Activated CD4-positive, alpha-beta memory T cell treated with anti-CD3 and anti-CD28 coated beads for 36 hours (primary cell): ENCODE measurements around the gene LIMCH1. TPM values are rescaled to one million over a fixed set of nuclear protein-coding genes. Genes with fewer than 3 reads are reported as not detected.
"Not testable (repeated sequence)": the region's sequence is repeated elsewhere in the genome, so short reads cannot be mapped to it uniquely, and the experiment has no call there.

Experiments
- CTCF ChIA-PET: fragments of 350-600 bp; sonication (Branson Sonifier 250); formaldehyde crosslinking; loops from one replicate; lab custom pipeline; 2021; ENCODE audit warnings: antibody characterized with exemption, inconsistent platforms; lab: Charles Lee
- POLR2A ChIA-PET: fragments of 350-600 bp; sonication (Branson Sonifier 250); formaldehyde crosslinking; loops from one replicate; lab custom pipeline; 2021; ENCODE audit warnings: antibody characterized with exemption; lab: Charles Lee
- DNase-seq: peaks from one replicate; pipeline ENCODE4 v3.0.0-alpha.2; 2020
- H3K27ac Mint-ChIP-seq: one replicate; pipeline ENCODE4 v1.8.0; 2021; ENCODE audit warnings: mixed read lengths
- H3K27me3 Mint-ChIP-seq: one replicate; pipeline ENCODE4 v1.8.0; 2021; ENCODE audit warnings: mixed read lengths
- H3K36me3 Mint-ChIP-seq: one replicate; pipeline ENCODE4 v1.8.0; 2021; ENCODE audit warnings: mixed read lengths
- H3K4me1 Mint-ChIP-seq: one replicate; pipeline ENCODE4 v1.8.0; 2021; ENCODE audit warnings: low read depth, mixed read lengths
- H3K4me3 Mint-ChIP-seq: one replicate; pipeline ENCODE4 v1.8.0; 2021; ENCODE audit warnings: mild to moderate bottlenecking, mixed read lengths
- H3K9me3 Mint-ChIP-seq: one replicate; pipeline ENCODE4 v1.8.0; 2021; ENCODE audit warnings: mixed read lengths
- intact Hi-C: fragments of 100-400 bp; cut with micrococcal nuclease; formaldehyde crosslinking; loops from one replicate; pipeline ENCODE4 v1.15.1; 2023
- total RNA-seq, 2 experiments: library from RNA; stranded (reverse); gene quantifications; one replicate each; pipeline ENCODE4 v1.2.3, GENCODE V29; 2021

Gene LIMCH1, protein sequence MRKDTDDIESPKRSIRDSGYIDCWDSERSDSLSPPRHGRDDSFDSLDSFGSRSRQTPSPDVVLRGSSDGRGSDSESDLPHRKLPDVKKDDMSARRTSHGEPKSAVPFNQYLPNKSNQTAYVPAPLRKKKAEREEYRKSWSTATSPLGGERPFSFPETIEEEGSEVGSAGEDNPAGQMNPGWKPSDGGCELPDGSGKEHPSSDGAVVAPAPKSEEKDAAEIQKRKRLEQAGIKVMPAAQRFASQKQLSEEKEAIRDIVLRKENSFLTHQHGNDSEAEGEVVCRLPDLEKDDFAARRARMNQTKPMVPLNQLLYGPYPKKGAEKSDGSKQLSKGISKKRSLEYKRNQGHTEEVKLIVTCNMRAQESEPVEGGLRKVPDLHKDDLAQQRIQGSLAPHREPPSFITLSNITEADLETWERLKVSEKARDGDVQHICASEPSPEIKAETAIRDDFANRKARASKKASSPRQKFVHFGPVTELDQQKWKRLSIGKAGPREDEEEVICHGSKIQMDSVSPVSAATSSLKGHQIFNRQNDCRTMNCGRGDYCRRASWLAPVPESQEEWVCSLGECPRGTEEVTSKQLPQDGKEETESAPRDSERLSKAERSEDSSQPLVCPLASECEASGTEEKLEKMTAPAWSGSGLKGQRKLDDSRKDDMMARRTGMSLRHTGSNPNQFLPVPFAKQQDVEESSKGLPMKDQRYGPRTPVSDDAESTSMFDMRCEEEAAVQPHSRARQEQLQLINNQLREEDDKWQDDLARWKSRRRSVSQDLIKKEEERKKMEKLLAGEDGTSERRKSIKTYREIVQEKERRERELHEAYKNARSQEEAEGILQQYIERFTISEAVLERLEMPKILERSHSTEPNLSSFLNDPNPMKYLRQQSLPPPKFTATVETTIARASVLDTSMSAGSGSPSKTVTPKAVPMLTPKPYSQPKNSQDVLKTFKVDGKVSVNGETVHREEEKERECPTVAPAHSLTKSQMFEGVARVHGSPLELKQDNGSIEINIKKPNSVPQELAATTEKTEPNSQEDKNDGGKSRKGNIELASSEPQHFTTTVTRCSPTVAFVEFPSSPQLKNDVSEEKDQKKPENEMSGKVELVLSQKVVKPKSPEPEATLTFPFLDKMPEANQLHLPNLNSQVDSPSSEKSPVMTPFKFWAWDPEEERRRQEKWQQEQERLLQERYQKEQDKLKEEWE (N-terminal part only)
- total RNA-seq = not detected

DNA sequence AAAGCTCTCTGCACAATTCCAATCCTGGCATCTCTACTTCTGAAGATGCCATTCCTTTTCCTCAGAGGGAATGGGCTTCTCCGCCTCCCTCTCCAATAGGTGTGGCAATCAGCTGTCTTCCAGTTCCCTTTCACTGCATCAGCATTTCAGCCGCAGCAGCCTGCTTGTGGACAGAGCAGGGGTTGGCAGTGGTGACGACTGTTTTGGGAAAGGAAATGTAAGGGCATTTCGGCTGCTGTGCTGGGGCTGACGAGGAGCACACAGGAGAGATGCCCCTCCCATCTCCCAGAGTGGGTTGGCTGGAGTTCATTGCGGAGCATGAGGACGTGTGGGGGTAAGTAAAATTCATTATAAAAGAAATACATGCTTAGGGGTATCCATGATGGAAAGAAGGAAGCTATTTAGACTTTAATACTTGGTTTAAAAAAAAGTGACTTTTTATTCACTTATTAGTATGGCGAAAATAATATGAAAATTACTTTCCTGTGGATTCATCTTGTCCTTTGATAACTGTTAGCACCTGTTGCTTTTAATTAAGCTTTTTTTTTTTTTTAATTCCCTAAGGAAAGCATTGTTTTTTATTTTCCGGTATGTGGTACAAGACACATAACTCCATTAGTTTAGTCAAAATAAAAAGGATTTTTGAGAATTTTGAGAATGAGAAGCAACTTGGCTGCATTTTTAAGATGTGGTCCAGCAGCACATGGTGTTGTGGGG lies at the start of gene LIMCH1:
LIMCH1 (plus strand) TSS at position 141 of the 717 bp plus-strand sequence. CDS start 67,839 bp downstream, outside the sequence.
- H3K27me3 Mint-ChIP-seq = peaks cover 3% of the 10 kb centered on the region
- H3K4me3 Mint-ChIP-seq = no peak within 1 kb of the TSS
- no peaks in the 10 kb centered on the region for H3K36me3 Mint-ChIP-seq
- H3K27ac Mint-ChIP-seq = no peak within 1 kb of the TSS
- H3K4me1 Mint-ChIP-seq = no peaks in the 10 kb centered on the region
- CTCF ChIA-PET = interaction anchor here (0.7 kb wide), 1 partner anchor 166 kb away, joined by 3 read pairs; no protein-coding TSS in a partner anchor
- H3K9me3 Mint-ChIP-seq = no peaks in the 10 kb centered on the region
- POLR2A ChIA-PET = no interaction called here
- DNase-seq = no peak
- intact Hi-C loops = no loop called here

DNA sequence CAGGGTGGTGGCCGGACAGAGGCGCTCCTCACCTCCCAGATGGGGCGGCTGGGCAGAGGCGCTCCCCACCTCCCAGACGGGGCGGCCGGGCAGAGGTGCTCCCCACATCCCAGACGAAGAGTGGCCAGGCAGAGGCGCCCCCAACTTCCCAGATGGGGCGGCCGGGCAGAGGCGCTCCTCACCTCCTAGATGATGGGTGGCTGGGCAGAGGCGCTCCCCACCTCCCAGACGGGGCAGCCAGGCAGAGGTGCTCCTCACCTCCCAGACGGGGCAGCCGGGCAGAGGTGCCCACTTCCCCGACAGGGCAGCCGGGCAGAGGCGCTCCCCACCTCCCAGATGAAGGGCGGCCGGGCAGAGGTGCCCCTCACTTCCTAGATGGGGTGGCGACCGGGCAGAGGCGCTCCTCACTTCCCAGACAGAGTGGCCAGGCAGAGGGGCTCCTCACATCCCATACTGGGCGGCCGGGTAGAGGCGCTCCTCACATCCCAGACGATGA lies 46.8 kb upstream of the LIMCH1 start:
- H3K4me3 Mint-ChIP-seq, H3K36me3 Mint-ChIP-seq, DNase-seq, H3K27ac Mint-ChIP-seq, H3K9me3 Mint-ChIP-seq, intact Hi-C loops, H3K4me1 Mint-ChIP-seq, H3K27me3 Mint-ChIP-seq, CTCF ChIA-PET, POLR2A ChIA-PET: not testable (repeated sequence)

DNA sequence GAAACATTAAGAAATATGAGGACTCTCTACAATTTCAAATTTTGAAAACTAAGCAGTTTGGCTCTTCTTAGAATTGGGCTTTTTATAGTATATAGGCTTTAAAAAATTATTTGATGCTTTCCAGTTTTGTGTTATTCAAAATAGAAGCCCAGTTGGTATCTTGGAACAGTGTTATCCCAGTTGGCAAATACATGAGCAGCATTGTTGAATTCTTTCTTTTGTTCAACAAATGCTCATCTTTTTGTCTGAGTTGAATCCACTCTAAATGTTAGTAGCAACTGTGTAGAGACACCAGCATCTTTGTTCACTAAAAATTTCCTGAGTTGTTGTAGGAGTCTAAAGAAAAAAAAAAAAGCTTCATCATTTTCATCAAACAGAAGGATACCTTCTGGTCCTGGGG lies 41.0 kb upstream of the LIMCH1 start:
- no peak overlapping the region for H3K4me3 Mint-ChIP-seq
- no peaks in the 10 kb centered on the region for H3K36me3 Mint-ChIP-seq
- ChIA-PET CTCF (no interaction called here), POLR2A (no interaction called here)
- intact Hi-C loops = no loop called here
- no peaks in the 10 kb centered on the region for H3K27me3 Mint-ChIP-seq
- no peaks in the 10 kb centered on the region for H3K4me1 Mint-ChIP-seq
- no peak overlapping the region for H3K27ac Mint-ChIP-seq
- DNase-seq = no peak
- no peaks in the 10 kb centered on the region for H3K9me3 Mint-ChIP-seq

DNA sequence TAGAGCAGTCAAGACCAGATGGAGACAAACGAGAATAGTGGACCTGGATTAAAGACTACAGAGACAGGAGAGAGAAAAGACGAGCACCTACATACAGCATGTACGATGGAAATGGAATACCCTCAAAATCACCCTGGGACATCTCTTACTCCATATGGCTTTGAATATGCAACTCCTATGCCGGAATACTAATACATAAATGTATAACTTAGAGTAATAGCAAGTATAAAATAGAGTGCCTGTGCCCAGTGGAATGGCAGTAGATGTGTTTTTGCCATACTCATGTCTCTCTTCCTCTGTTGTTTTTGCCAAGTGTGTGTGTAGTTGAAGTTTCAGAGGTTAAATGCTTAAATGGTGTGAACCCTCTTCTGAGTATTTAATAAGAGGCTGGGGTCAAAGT lies 39.8 kb upstream of the LIMCH1 start:
- Mint-ChIP-seq H3K36me3 (no peaks in the 10 kb centered on the region), H3K27me3 (no peaks in the 10 kb centered on the region), H3K4me3 (no peak overlapping the region), H3K4me1 (no peaks in the 10 kb centered on the region), H3K9me3 (no peaks in the 10 kb centered on the region), H3K27ac (no peak overlapping the region)
- intact Hi-C loops = no loop called here
- no peak for DNase-seq
- CTCF ChIA-PET = no interaction called here
- POLR2A ChIA-PET = no interaction called here

DNA sequence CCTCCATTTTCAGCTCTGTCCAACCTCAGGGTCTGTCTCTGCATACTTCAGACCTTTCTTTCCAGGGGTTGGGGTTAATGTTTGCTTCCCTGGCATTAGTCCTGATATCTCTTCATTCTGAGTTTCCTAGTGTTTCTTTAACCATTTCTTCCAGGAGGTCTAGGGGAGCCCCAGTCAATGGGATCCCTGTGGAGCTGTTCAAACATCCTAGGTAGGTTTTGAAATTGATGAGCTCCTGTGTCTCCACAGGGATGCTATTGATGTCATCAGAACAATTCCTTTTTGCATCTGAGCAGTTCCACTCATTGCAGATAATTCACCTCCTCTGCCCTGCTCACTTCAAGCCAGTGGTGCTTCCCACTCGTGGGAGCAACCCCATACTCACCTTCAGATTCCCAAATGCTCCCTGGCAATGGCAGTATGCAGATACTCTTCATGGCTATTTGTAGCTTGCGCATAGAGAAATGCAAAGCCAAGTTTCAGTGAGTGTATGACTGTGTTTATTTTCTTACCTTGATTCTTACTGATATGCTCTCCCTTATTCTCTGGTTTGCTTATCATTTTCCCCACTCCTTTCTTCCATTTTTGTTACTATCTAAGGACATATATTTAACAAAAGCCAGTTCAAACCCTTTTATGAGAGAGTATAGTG lies 33.7 kb upstream of the LIMCH1 start:
- Mint-ChIP-seq H3K36me3 (no peaks in the 10 kb centered on the region), H3K4me1 (no peaks in the 10 kb centered on the region), H3K27me3 (no peaks in the 10 kb centered on the region), H3K4me3 (no peak overlapping the region), H3K9me3 (no peaks in the 10 kb centered on the region), H3K27ac (no peak overlapping the region)
- intact Hi-C loops = no loop called here
- ChIA-PET CTCF (no interaction called here), POLR2A (no interaction called here)
- no peak for DNase-seq

DNA sequence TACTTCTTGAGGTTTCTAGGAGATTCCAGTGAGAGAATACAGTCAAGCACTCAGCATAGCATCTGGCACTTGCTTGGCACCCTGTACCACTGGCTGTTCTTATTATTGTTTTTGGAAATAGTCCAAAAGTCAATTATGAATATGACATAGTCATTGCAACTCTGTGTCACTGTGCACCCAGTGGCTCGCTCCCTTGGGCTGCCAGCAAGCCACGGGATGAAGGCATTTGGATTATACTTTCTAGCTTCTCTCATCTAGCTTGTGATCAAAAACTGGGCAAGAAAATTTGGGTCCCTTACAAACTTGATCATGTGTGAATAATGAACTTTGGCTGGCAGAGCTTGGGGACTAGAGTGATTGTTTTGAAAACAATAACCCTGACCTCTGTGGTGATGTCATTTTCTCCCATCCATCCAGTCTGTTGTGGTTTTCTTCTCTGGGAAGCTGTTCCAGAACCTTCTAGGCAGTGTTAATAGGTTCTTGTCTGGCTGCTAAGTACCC lies 32.7 kb upstream of the LIMCH1 start:
- no peaks in the 10 kb centered on the region for H3K27me3 Mint-ChIP-seq
- intact Hi-C loops = no loop called here
- no peaks in the 10 kb centered on the region for H3K4me1 Mint-ChIP-seq
- ChIA-PET CTCF (no interaction called here), POLR2A (no interaction called here)
- no peak for DNase-seq
- H3K27ac Mint-ChIP-seq = no peak overlapping the region
- H3K36me3 Mint-ChIP-seq = no peaks in the 10 kb centered on the region
- H3K9me3 Mint-ChIP-seq = no peaks in the 10 kb centered on the region
- H3K4me3 Mint-ChIP-seq = no peak overlapping the region

DNA sequence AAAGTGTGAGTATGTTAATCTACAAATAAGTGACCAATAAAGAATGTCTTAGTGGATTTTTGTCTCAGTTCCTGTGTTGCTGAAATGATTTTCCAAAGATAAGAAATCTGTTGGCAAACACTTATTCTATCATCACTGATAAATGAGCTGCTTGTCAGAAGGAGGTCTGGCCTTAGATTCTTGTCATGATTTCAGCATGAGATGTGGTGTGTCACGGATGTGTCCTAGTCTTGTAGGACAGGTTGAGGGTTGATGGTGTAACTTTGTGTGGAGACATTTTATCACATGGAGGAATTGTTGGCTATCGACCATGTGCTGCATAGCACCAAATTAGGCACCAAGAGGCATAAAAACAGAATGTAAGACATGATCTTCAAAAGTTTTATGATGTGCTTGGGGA lies 31.8 kb upstream of the LIMCH1 start:
- CTCF ChIA-PET = no interaction called here
- intact Hi-C loops = no loop called here
- POLR2A ChIA-PET = no interaction called here

DNA sequence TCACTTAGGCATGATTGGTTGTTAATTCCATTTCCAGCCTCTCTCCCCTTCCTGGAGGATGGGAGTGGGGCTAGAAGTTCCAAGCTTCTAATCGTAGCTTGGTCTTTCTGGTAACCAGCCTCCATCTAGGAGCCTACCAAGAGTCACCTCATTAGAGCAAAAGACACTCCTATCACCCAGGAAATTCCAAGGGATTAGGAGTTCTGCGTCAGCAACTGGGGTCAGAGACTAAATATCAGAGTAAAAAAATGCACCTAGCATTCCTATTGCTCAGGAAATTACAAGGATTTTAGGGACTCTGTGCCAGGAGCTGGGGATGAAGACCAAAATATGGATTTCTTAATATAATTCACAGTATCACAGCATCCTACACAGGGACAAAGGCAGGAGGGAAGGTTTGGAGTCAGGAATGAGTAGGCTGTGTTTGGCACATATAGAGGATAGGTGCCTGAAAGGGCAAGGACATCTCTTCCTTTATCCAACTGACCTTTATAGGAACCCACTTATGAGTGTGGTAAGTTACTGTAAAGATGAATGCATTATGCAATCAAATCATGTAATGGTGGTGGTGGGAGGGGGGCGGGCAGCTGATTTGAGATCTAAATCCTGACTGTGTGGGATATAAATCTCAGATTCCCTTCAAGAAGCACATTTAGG lies 30.5 kb upstream of the LIMCH1 start:
- intact Hi-C loops = no loop called here
- CTCF ChIA-PET = no interaction called here
- Mint-ChIP-seq H3K9me3 (no peaks in the 10 kb centered on the region), H3K4me3 (no peak overlapping the region), H3K27me3 (no peaks in the 10 kb centered on the region), H3K27ac (no peak overlapping the region), H3K36me3 (no peaks in the 10 kb centered on the region), H3K4me1 (no peaks in the 10 kb centered on the region)
- no peak for DNase-seq
- POLR2A ChIA-PET = no interaction called here

More for the DNA sequence above, 31.8 kb upstream of the LIMCH1 start:
- Mint-ChIP-seq H3K4me3 (no peak overlapping the region), H3K4me1 (no peaks in the 10 kb centered on the region), H3K27me3 (no peaks in the 10 kb centered on the region), H3K27ac (no peak overlapping the region), H3K9me3 (no peaks in the 10 kb centered on the region), H3K36me3 (no peaks in the 10 kb centered on the region)
- no peak for DNase-seq

DNA sequence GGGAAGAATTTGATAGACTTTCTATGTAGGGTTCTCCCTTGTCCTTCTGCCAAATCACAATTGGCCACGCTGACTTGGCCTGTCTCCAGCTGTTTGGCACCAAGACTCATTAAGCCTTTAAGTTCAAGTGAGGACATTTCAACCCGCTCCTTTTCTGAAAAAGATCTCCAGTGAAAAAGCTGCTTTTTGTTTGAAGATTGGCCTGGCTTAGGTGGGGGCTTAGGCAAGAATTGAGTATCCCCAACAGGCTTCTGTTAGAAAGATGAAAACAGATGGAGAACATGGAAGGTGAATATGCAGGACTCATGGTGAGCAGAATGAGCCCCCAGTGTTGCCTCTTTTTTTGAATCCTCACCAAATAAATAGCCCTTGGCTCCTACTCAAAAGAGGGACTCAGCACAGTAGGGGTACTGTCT lies 28.5 kb upstream of the LIMCH1 start:
- CTCF ChIA-PET = no interaction called here
- DNase-seq = no peak
- Mint-ChIP-seq H3K36me3 (no peaks in the 10 kb centered on the region), H3K27ac (no peak overlapping the region), H3K9me3 (no peaks in the 10 kb centered on the region), H3K4me3 (no peak overlapping the region), H3K4me1 (no peaks in the 10 kb centered on the region), H3K27me3 (no peaks in the 10 kb centered on the region)
- POLR2A ChIA-PET = no interaction called here
- intact Hi-C loops = no loop called here

DNA sequence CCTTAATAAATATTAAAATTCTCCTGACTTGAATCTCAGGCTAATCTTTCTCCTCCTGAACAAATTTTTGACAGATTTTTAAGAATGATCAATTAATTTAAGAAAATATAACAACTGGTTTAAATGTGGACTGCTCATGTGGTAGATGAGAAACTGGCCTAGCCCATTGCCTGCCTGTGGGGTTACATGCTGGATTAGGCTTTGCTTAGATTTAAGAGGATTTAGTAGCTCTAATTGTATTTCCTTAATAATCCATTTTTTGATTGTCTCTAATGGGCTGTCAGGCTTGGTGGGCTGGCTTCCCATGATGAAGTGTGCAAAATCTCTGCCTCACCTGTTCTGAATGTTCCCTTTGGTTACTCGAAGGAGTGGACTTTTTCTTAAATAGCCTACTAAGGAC lies 27.8 kb upstream of the LIMCH1 start:
- no peak for DNase-seq
- Mint-ChIP-seq H3K9me3 (no peaks in the 10 kb centered on the region), H3K27me3 (no peaks in the 10 kb centered on the region), H3K4me1 (no peaks in the 10 kb centered on the region), H3K27ac (no peak overlapping the region), H3K36me3 (no peaks in the 10 kb centered on the region), H3K4me3 (no peak overlapping the region)
- intact Hi-C loops = no loop called here
- POLR2A ChIA-PET = no interaction called here
- CTCF ChIA-PET = no interaction called here

DNA sequence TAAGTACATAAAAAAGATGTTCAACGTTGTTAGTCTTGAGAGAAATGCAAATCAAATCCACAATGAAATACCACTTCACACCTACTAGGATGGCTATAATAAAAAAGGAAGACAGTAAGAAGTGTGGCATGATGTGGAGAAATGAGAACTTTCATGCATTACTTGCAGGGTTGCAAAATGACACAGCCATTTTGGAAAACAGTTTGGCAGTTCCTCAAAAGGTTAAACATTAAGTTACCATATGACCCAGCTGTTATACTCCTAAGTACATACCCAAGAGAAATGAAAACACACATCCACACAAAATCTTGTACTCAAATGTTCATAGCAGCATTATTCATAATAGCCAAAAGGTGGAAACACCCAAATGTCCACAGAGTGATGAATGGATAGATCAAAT lies 25.8 kb upstream of the LIMCH1 start:
- Mint-ChIP-seq H3K36me3 (no peaks in the 10 kb centered on the region), H3K4me3 (no peak overlapping the region), H3K27ac (no peak overlapping the region), H3K9me3 (no peaks in the 10 kb centered on the region), H3K4me1 (no peaks in the 10 kb centered on the region), H3K27me3 (no peaks in the 10 kb centered on the region)
- POLR2A ChIA-PET = no interaction called here
- intact Hi-C loops = no loop called here
- DNase-seq = no peak
- CTCF ChIA-PET = no interaction called here
